Gastrocnemius medialis (tissue), 4 donors: ENCODE measurements around the gene NXPH3. TPM values are rescaled to one million over a fixed set of nuclear protein-coding genes. Genes with fewer than 3 reads are reported as not detected.

Experiments used
- ATAC-seq, 2 donors: fragments of 150-250 bp; one replicate each; pipeline ENCODE4 v1.9.1; 2016
- DNase-seq, 2 donors: peaks; one replicate each; pipeline ENCODE4 v3.0.0-alpha.2; 2019
- H3K27ac ChIP-seq, 4 donors: fragments of 200-600 bp; sonication (generic); 1 replicate in 1 of 4; 2 replicates in 3 of 4; pipeline ENCODE4 v1.5.1; 2016 to 2018; ENCODE audit warnings: mild to moderate bottlenecking in 2 of 4, moderate library complexity in 1 of 4
- H3K27me3 ChIP-seq, 3 donors: fragments of 200-600 bp; sonication (generic) in 2 of 3; 1 replicate in 1 of 3; 2 replicates in 2 of 3; pipeline versions ENCODE4 v1.5.1 to v1.6.0; 2016 to 2019; ENCODE audit warnings: mild to moderate bottlenecking in 1 of 3, moderate library complexity in 1 of 3
- H3K36me3 ChIP-seq, 2 donors: fragments of 200-600 bp; sonication (generic) in 1 of 2; one replicate each; pipeline ENCODE4 v1.5.1; 2017 to 2018
- H3K4me1 ChIP-seq, 2 donors: fragments of 200-600 bp; sonication (generic) in 1 of 2; one replicate each; pipeline ENCODE4 v1.5.1; 2016 to 2017; ENCODE audit warnings: mild to moderate bottlenecking in 2 of 2
- H3K4me3 ChIP-seq, 4 donors: fragments of 200-600 bp; sonication (generic) in 3 of 4; 1 replicate in 1 of 4; 2 replicates in 3 of 4; pipeline ENCODE4 v1.5.1; 2016 to 2019; ENCODE audit warnings: mild to moderate bottlenecking in 2 of 4
- H3K9me3 ChIP-seq, 3 donors: fragments of 200-600 bp; sonication (generic) in 2 of 3; 1 replicate in 1 of 3; 2 replicates in 2 of 3; pipeline ENCODE4 v1.5.1; 2016 to 2019
- POLR2A ChIP-seq, 2 donors: fragments of 450-650 bp; IDR thresholded peaks; one replicate each; pipeline ENCODE4 v1.6.1; 2017; ENCODE audit warnings: antibody characterized with exemption in 2 of 2, mild to moderate bottlenecking in 2 of 2, moderate library complexity in 2 of 2
- in situ Hi-C, 4 donors: fragments of 200-750 bp; cut with MboI; loops; one replicate each; pipeline versions ENCODE4 v1.15.0 to v1.8.0; 2017; ENCODE audit warnings: low sequenced_read_pairs in 4 of 4
- intact Hi-C: fragments of 100-400 bp; cut with DNase I; formaldehyde crosslinking; loops from one replicate; pipeline ENCODE4 v1.15.1; 2023; ENCODE audit warnings: low total_unique reads
- total RNA-seq, 4 donors: library from RNA; depleted of rRNA; stranded (reverse); fragments of >200 nt; gene quantifications; one replicate each; pipeline versions ENCODE4 v1.1.0 to v1.2.3, GENCODE V29; 2016
- TF ChIP-seq, protein P1 (sequence below), 5 experiments: fragments of 450-650 bp in 3 of 5; fragments of 200-600 bp in 2 of 5; sonication (generic) in 2 of 5; IDR thresholded peaks in 4 of 5; conservative IDR thresholded peaks in 1 of 5; 1 replicate in 4 of 5; 2 replicates in 1 of 5; pipeline ENCODE4 v1.5.1; 2016 to 2019; ENCODE audit warnings: antibody characterized with exemption in 5 of 5, mild to moderate bottlenecking in 3 of 5, moderate library complexity in 3 of 5

The NXPH3 gene
- total RNA-seq, 4 donors from 2014 or later = 1.3 to 3.0 (median 1.7) TPM

DNA sequence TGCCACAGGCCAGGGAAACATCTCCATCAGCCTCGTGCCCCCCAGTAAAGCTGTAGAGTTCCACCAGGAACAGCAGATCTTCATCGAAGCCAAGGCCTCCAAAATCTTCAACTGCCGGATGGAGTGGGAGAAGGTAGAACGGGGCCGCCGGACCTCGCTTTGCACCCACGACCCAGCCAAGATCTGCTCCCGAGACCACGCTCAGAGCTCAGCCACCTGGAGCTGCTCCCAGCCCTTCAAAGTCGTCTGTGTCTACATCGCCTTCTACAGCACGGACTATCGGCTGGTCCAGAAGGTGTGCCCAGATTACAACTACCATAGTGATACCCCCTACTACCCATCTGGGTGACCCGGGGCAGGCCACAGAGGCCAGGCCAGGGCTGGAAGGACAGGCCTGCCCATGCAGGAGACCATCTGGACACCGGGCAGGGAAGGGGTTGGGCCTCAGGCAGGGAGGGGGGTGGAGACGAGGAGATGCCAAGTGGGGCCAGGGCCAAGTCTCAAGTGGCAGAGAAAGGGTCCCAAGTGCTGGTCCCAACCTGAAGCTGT lies 3.4 kb downstream of the NXPH3 start:
- Histone ChIP-seq H3K27ac (no peak overlapping the region), H3K4me3 (no peak overlapping the region), H3K4me1 (peaks cover 11 to 19% of the 10 kb centered on the region in 2 donors), H3K9me3 (no peaks in the 10 kb centered on the region), H3K27me3 (peaks cover 0 to 4% (median 0%) of the 10 kb centered on the region in 3 donors), H3K36me3 (no peaks in the 10 kb centered on the region)
- TF ChIP-seq, protein P1, sequence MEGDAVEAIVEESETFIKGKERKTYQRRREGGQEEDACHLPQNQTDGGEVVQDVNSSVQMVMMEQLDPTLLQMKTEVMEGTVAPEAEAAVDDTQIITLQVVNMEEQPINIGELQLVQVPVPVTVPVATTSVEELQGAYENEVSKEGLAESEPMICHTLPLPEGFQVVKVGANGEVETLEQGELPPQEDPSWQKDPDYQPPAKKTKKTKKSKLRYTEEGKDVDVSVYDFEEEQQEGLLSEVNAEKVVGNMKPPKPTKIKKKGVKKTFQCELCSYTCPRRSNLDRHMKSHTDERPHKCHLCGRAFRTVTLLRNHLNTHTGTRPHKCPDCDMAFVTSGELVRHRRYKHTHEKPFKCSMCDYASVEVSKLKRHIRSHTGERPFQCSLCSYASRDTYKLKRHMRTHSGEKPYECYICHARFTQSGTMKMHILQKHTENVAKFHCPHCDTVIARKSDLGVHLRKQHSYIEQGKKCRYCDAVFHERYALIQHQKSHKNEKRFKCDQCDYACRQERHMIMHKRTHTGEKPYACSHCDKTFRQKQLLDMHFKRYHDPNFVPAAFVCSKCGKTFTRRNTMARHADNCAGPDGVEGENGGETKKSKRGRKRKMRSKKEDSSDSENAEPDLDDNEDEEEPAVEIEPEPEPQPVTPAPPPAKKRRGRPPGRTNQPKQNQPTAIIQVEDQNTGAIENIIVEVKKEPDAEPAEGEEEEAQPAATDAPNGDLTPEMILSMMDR (IDR thresholded peaks at IDR 0.05 in 4 of 5, conservative IDR thresholded peaks at IDR 0.05 in 1 of 5) = no peak
- TF ChIP-seq POLR2A (IDR thresholded peaks at IDR 0.05) = no peak
- intact Hi-C loops (loop anchor here (5.0 kb wide), 1 partner anchor 33 kb away; no protein-coding TSS in a partner anchor), in situ Hi-C loops (loop anchor here in 2 of 4 donors (10.0 kb wide), 2 partner anchors 266 to 276 kb away; partner anchors contain the start of gene TAC4 (in 1 of the 2))
- DNase-seq (no peak), ATAC-seq (no peak)

DNA sequence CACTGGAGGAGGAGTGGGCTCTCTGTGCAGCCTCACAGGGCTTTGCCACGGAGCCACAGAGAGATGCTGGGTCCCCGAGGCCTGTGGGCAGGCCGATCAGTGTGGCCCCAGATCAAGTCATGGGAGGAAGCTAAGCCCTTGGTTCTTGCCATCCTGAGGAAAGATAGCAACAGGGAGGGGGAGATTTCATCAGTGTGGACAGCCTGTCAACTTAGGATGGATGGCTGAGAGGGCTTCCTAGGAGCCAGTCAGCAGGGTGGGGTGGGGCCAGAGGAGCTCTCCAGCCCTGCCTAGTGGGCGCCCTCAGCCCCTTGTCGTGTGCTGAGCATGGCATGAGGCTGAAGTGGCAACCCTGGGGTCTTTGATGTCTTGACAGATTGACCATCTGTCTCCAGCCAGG lies 3.9 kb downstream of the NXPH3 start:
- in situ Hi-C loops = loop anchor here in 2 of 4 donors (10.0 kb wide), 2 partner anchors 265 to 275 kb away; partner anchors contain the start of gene TAC4 (in 1 of the 2)
- Histone ChIP-seq H3K4me3 (no peak overlapping the region), H3K9me3 (no peaks in the 10 kb centered on the region), H3K4me1 (peaks cover 11 to 19% of the 10 kb centered on the region in 2 donors), H3K27ac (no peak overlapping the region), H3K27me3 (peaks cover 0 to 4% (median 0%) of the 10 kb centered on the region in 3 donors), H3K36me3 (no peaks in the 10 kb centered on the region)
- ATAC-seq (no peak), DNase-seq (no peak)
- intact Hi-C loops = loop anchor here (5.0 kb wide), 1 partner anchor 33 kb away; no protein-coding TSS in a partner anchor
- no peak for TF ChIP-seq POLR2A (IDR thresholded peaks at IDR 0.05)
- TF ChIP-seq, protein P1 (IDR thresholded peaks at IDR 0.05 in 4 of 5, conservative IDR thresholded peaks at IDR 0.05 in 1 of 5) = no peak

DNA sequence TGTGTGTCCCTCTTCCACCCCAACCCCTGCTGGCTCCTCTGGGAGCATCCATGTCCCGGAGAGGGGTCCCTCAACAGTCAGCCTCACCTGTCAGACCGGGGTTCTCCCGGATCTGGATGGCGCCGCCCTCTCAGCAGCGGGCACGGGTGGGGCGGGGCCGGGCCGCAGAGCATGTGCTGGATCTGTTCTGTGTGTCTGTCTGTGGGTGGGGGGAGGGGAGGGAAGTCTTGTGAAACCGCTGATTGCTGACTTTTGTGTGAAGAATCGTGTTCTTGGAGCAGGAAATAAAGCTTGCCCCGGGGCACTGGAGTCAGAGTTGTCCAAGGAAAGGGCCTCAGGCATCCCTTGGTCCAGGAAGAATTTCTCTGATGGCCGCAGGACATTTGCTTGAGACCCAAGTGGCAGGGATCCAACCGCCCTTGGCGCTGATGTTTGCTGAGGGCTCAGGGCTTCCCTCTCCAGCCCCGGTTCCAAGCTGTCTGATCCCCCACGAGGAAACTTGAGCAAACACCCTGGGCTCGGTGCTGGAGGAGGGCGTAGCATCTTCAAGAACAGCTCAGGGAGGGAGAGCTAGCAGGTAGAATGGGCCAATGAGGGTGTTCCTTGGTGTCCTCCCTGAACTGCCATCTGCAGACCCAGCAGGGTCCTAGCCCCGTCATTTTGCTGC lies 4.5 kb downstream of the NXPH3 start:
- DNase-seq = no peak
- H3K9me3 ChIP-seq = no peaks in the 10 kb centered on the region
- intact Hi-C loops = no loop called here

DNA sequence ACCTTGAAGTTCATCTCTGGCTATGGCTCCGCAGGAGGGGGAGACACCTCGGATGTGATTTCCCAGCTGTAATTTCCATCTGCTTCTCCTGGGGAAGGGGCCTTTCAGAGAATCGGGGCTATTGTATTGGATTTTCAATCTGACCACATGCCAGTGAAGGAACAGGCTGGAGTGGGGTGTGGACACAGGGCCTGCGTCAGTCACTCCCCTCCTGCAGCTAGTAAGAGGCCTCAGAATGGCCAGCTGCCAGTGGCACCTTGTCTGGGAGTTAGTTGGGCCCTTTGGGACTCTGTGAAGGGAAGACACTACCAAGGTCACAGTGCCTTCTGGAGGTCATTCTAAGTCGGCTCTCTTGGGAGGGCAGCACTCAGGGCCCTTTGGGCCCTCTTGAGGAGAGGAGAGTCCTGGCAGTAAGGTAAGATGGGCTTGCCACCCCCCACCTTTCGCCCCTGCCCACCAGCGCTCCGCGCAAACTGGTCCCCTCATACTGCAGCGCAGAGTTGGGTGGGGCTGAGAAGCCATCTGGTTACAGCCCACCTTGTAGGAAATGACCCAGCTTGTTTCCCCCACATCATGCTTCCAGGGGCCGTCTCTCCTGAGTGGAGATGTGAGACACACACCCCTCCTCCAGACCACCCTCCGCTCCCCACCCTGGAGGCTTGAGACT lies 5.4 kb downstream of the NXPH3 start:
- no peak overlapping the region for H3K27ac ChIP-seq
- H3K9me3 ChIP-seq = no peaks in the 10 kb centered on the region
- intact Hi-C loops (no loop called here), in situ Hi-C loops (no loop called here)
- DNase-seq (no peak), ATAC-seq (no peak)
- H3K27me3 ChIP-seq = peaks cover 0 to under 1% (median 0%) of the 10 kb centered on the region in 3 donors
- TF ChIP-seq POLR2A (IDR thresholded peaks at IDR 0.05) = no peak
- TF ChIP-seq, protein P1 (IDR thresholded peaks at IDR 0.05 in 4 of 5, conservative IDR thresholded peaks at IDR 0.05 in 1 of 5) = no peak
- peaks cover 2 to 16% of the 10 kb centered on the region in 2 donors for H3K4me1 ChIP-seq
- no peaks in the 10 kb centered on the region for H3K36me3 ChIP-seq
- H3K4me3 ChIP-seq = no peak overlapping the region

More for the DNA sequence above, 4.5 kb downstream of the NXPH3 start:
- Histone ChIP-seq H3K4me3 (no peak overlapping the region), H3K27ac (no peak overlapping the region), H3K36me3 (no peaks in the 10 kb centered on the region), H3K4me1 (peaks cover 9 to 19% of the 10 kb centered on the region in 2 donors), H3K27me3 (peaks cover 0 to 4% (median 0%) of the 10 kb centered on the region in 3 donors)
- TF ChIP-seq POLR2A (IDR thresholded peaks at IDR 0.05) = no peak
- TF ChIP-seq, protein P1 (IDR thresholded peaks at IDR 0.05 in 4 of 5, conservative IDR thresholded peaks at IDR 0.05 in 1 of 5) = no peak
- in situ Hi-C loops = no loop called here
- no peak for ATAC-seq
